DMS114 treated with DMSO at 0.1 percent for 48 hours (cell line): ENCODE data around the gene ENO2.

Experiments
- DNase-seq: peaks from one replicate; lab custom pipeline; 2025; ENCODE audit not compliant: unreplicated experiment; lab: John Stamatoyannopoulos, UW

The ENO2 gene

GRCh38 chr12:6946920-6947374, 32.6 kb downstream of the ENO2 start:
- no peak for DNase-seq

- DNase-seq = no peak
Observed at GRCh38 chr12:6947615-6948014, 33.2 kb downstream of the ENO2 start.

- DNase-seq = no peak
Observed at GRCh38 chr12:6948873-6949594, 34.7 kb downstream of the ENO2 start.

GRCh38 chr12:6950401-6950801, 36.0 kb downstream of the ENO2 start:
- no peak for DNase-seq

- no peak for DNase-seq
Observed at GRCh38 chr12:6950811-6951540, 36.6 kb downstream of the ENO2 start, which contains the start of gene PTPN6. Gene PTPN6 (plus strand): TSS chr12:6951356. CDS start chr12:6951513, 157 bp downstream.

GRCh38 chr12:6951551-6952120, 37.3 kb downstream of the ENO2 start:
- DNase-seq = no peak

GRCh38 chr12:6952121-6952862, 37.9 kb downstream of the ENO2 start:
- no peak for DNase-seq

- no peak for DNase-seq
Observed at GRCh38 chr12:6952863-6953441, 38.6 kb downstream of the ENO2 start.

GRCh38 chr12:6953442-6954315, 39.3 kb downstream of the ENO2 start:
- DNase-seq = no peak

- DNase-seq = no peak
Observed at GRCh38 chr12:6954316-6955107, 40.1 kb downstream of the ENO2 start.

GRCh38 chr12:6955108-6956020, 41.0 kb downstream of the ENO2 start:
- no peak for DNase-seq

- DNase-seq = no peak
Observed at GRCh38 chr12:6956021-6956727, 41.8 kb downstream of the ENO2 start.

- DNase-seq = no peak
Observed at GRCh38 chr12:6957151-6957701, 42.8 kb downstream of the ENO2 start.

- no peak for DNase-seq
Observed at GRCh38 chr12:6957741-6958608, 43.6 kb downstream of the ENO2 start.

- DNase-seq = no peak
Observed at GRCh38 chr12:6958609-6959057, 44.3 kb downstream of the ENO2 start.
